D721Med (cell line): ENCODE data around the gene ZIC1.

Source experiments
- DNase-seq: peaks from one replicate; pipeline ENCODE4 v3.0.0; 2011; ENCODE audit warnings: low spot score; ENCODE audit not compliant: insufficient read length
- FAIRE-seq: peaks from 2 replicates; lab custom pipeline; 2011; peaks lifted over from hg19 to GRCh38; lab: Jason Lieb, UNC
- TF ChIP-seq, protein P1 (sequence below): IDR thresholded peaks from 2 replicates; pipeline ENCODE4 v1.5.1; 2012; ENCODE audit warnings: mild to moderate bottlenecking, control low read depth; ENCODE audit not compliant: insufficient read depth; ENCODE audit errors: missing control alignments

The ZIC1 gene

GRCh38 chr3:147387291-147387884 lies 21.8 kb upstream of the ZIC1 start:
- TF ChIP-seq, protein P1, sequence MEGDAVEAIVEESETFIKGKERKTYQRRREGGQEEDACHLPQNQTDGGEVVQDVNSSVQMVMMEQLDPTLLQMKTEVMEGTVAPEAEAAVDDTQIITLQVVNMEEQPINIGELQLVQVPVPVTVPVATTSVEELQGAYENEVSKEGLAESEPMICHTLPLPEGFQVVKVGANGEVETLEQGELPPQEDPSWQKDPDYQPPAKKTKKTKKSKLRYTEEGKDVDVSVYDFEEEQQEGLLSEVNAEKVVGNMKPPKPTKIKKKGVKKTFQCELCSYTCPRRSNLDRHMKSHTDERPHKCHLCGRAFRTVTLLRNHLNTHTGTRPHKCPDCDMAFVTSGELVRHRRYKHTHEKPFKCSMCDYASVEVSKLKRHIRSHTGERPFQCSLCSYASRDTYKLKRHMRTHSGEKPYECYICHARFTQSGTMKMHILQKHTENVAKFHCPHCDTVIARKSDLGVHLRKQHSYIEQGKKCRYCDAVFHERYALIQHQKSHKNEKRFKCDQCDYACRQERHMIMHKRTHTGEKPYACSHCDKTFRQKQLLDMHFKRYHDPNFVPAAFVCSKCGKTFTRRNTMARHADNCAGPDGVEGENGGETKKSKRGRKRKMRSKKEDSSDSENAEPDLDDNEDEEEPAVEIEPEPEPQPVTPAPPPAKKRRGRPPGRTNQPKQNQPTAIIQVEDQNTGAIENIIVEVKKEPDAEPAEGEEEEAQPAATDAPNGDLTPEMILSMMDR = no peak
- DNase-seq (no peak), FAIRE-seq (no peak)

DNA sequence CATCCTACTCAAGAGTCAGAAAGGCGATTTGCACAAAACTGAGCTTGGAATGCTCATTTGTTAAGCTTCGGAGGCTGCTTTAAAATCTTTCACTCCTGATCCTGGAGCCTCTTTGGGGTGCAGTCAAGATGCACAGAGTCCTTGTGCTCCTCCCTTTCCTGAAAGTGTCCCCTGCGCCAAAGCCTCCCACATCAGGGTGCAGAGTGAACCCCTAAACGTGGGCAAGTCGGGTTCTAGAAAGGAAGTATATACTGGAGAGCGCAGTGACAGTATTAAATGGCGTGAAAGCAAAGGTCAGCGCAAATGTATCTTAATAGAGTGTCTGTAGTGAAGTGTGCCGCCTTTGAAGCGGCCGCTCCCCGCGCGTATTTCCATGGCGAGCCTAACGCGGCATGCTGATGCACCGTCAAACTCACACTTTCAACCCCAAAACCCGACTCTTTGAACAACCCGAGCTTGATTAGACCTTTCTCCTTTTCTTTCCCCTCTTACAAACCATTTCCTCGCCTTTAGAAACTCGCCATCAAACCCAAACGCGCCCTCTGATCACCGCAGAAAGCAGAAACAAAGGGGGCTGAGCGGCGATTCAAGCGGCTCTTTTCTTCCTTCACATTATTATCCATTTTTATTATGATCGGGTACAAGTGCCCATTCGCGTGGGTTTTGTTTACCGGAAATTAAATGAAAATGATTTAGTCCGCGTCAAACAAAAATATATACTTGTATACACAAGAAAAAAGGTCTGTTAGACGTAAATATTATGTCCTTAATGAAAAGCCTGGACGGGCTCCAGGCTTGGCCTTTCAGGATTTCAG lies 21.1 kb upstream of the ZIC1 start:
- DNase-seq (no peak), FAIRE-seq (no peak)
- TF ChIP-seq, protein P1 = no peak

DNA sequence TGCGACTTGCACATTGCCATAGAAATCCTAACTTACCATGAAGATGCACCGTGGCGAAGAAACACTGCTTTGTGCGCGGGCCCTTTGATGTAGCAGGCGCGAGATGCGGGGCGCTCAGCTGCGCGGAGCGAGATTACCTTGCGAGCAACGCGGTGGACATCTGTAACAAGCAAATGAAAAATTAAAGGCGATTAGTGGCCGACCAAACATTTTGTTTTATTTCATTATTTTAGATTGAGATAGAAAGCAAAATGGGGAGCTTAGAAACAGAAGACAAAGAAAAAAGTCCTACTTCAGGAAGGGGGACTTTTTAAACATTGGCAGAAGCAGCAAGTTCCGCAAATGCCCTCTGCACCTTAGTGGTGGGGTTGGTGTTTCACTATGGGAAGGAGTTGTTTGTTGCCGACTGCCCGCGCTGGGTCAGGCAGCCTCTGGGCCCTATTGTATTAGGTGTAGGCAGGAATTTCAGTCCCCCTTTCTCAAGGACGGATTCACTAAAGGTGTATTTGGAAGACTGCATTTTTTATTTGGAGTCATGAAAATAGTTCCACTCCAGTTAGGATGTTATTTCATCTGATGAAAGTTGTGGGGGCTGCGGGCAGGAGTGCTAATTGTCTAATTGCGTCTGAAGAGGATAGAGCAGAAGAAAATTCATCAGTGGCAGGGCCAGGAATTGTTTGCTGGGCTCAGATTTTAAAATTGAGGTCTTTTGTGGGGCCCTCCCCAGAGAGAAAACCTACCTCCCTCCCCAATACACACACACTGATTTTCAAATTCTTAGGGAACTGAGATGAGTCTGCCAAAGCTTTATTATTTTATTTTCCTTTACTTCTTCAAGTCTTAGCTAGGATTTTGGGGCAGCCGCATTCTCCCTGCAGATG lies 20.2 kb upstream of the ZIC1 start:
- TF ChIP-seq, protein P1 = no peak
- DNase-seq (no peak), FAIRE-seq (no peak)

DNA sequence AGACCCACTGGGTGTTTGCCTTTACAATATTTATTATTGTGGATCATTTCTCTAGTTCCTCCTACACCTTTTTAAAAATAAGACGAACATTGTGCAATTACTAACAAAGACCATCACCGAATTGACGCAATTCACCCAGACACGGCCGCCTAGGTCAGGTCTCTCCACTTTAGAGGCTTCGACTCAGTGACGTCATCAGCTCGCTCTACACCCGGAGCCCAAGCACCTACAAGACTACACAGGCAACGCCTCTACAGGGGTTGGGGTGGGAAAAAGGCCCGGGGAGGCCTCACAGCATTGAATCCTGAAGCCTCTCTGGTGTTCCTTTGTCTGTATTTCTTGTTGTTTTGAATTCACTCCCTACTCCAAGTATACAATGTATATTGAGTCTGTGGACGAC lies 19.4 kb upstream of the ZIC1 start:
- FAIRE-seq (no peak), DNase-seq (no peak)
- TF ChIP-seq, protein P1 = no peak

- FAIRE-seq = no peak
- DNase-seq = no peak
- TF ChIP-seq, protein P1 = no peak
Measured at GRCh38 chr3:147390589-147391569, 18.3 kb upstream of the ZIC1 start.
